ENCODE data around the gene ADAMTSL1. TPM values are rescaled to one million over a fixed set of nuclear protein-coding genes. Genes with fewer than 3 reads are reported as not detected.

Gene ADAMTSL1
- total RNA-seq, 2 experiments from 2014 or later: not detected

- Mint-ChIP-seq H3K27me3 (no peaks in the 10 kb centered on the region), H3K9me3 (no peaks in the 10 kb centered on the region), H3K4me3 (no peak overlapping the region), H3K4me1 (ENCODE audit: low read depth) (no peaks in the 10 kb centered on the region), H3K36me3 (ENCODE audit: low read depth) (no peaks in the 10 kb centered on the region), H3K27ac (no peak overlapping the region)
- ChIA-PET POLR2A (no interaction called here), CTCF (no interaction called here)
- TF ChIP-seq CTCF (IDR thresholded peaks at IDR 0.05): no peak
- DNase-seq (no peak), ATAC-seq (no peak)
- intact Hi-C loops (cut with micrococcal nuclease): no loop called here
These were observed 138.0 kb downstream of the ADAMTSL1 start for GRCh38 chr9:18611971-18612370.

GRCh38 chr9:18614116-18614515 is 140.2 kb downstream of the ADAMTSL1 start:
- TF ChIP-seq CTCF (IDR thresholded peaks at IDR 0.05): no peak
- intact Hi-C loops (cut with micrococcal nuclease): no loop called here
- no peak overlapping the region for H3K27ac Mint-ChIP-seq
- POLR2A ChIA-PET: no interaction called here
- DNase-seq (no peak), ATAC-seq (no peak)
- H3K36me3 Mint-ChIP-seq (ENCODE audit: low read depth): no peaks in the 10 kb centered on the region
- H3K27me3 Mint-ChIP-seq: no peaks in the 10 kb centered on the region
- CTCF ChIA-PET: no interaction called here
- no peaks in the 10 kb centered on the region for H3K4me1 Mint-ChIP-seq (ENCODE audit: low read depth)
- no peak overlapping the region for H3K4me3 Mint-ChIP-seq
- H3K9me3 Mint-ChIP-seq: no peaks in the 10 kb centered on the region

- Mint-ChIP-seq H3K27me3 (no peaks in the 10 kb centered on the region), H3K4me3 (no peak overlapping the region), H3K36me3 (ENCODE audit: low read depth) (no peaks in the 10 kb centered on the region), H3K4me1 (ENCODE audit: low read depth) (no peaks in the 10 kb centered on the region), H3K9me3 (no peaks in the 10 kb centered on the region), H3K27ac (no peak overlapping the region)
- POLR2A ChIA-PET: no interaction called here
- intact Hi-C loops (cut with micrococcal nuclease): no loop called here
- no peak for DNase-seq
- no peak for TF ChIP-seq CTCF (IDR thresholded peaks at IDR 0.05)
- CTCF ChIA-PET: no interaction called here
- ATAC-seq: no peak
These were observed 140.7 kb downstream of the ADAMTSL1 start for GRCh38 chr9:18614651-18615050.

GRCh38 chr9:18616976-18617375 is 143.0 kb downstream of the ADAMTSL1 start:
- no peak overlapping the region for H3K4me3 Mint-ChIP-seq
- H3K27me3 Mint-ChIP-seq: peaks cover 2% of the 10 kb centered on the region
- intact Hi-C loops (cut with micrococcal nuclease): no loop called here
- H3K36me3 Mint-ChIP-seq (ENCODE audit: low read depth): no peaks in the 10 kb centered on the region
- ChIA-PET POLR2A (no interaction called here), CTCF (no interaction called here)
- H3K9me3 Mint-ChIP-seq: no peaks in the 10 kb centered on the region
- H3K27ac Mint-ChIP-seq: no peak overlapping the region
- no peak for TF ChIP-seq CTCF (IDR thresholded peaks at IDR 0.05)
- no peaks in the 10 kb centered on the region for H3K4me1 Mint-ChIP-seq (ENCODE audit: low read depth)
- DNase-seq (no peak), ATAC-seq (no peak)

- Mint-ChIP-seq H3K27me3 (peaks cover 2% of the 10 kb centered on the region), H3K4me1 (ENCODE audit: low read depth) (no peaks in the 10 kb centered on the region), H3K4me3 (no peak overlapping the region), H3K36me3 (ENCODE audit: low read depth) (no peaks in the 10 kb centered on the region), H3K9me3 (no peaks in the 10 kb centered on the region), H3K27ac (no peak overlapping the region)
- POLR2A ChIA-PET: no interaction called here
- intact Hi-C loops (cut with micrococcal nuclease): no loop called here
- no peak for TF ChIP-seq CTCF (IDR thresholded peaks at IDR 0.05)
- CTCF ChIA-PET: no interaction called here
- DNase-seq (no peak), ATAC-seq (no peak)
These were observed 143.8 kb downstream of the ADAMTSL1 start for GRCh38 chr9:18617759-18618158.
